GM12892 (cell line): ENCODE measurements around the gene CNTNAP2.

ENCODE experiments used
- POLR2A ChIP-seq: IDR thresholded peaks from 2 replicates; pipeline ENCODE4 v1.6.1; 2011; ENCODE audit warnings: low read depth, low read length, control low read depth
- POLR2AphosphoS5 ChIP-seq: IDR thresholded peaks from 2 replicates; pipeline ENCODE4 v1.6.1; 2011; ENCODE audit warnings: low read depth, low read length, control low read depth

- TF ChIP-seq POLR2A (no peak), POLR2AphosphoS5 (no peak)
These were observed 1054.4 kb downstream of the CNTNAP2 start for GRCh38 chr7:147171013-147171391.
